NB4 (cell line): ENCODE data around the gene MICOS13.

Experiments
- DNase-seq: peaks from one replicate; pipeline ENCODE4 v3.0.0; 2010; ENCODE audit warnings: low read depth
- H3K4me3 ChIP-seq: one replicate; pipeline ENCODE4 v1.5.1; 2011; ENCODE audit warnings: mild to moderate bottlenecking, low read depth, low read length, moderate library complexity
- MAX ChIP-seq: IDR thresholded peaks from 2 replicates; pipeline ENCODE4 v1.6.1; 2011; ENCODE audit warnings: low read depth, low read length
- MYC ChIP-seq: IDR thresholded peaks from 2 replicates; pipeline ENCODE4 v1.6.1; 2011; ENCODE audit warnings: low read depth, low read length
- POLR2A ChIP-seq: IDR thresholded peaks from 2 replicates; pipeline ENCODE4 v1.6.1; 2011; ENCODE audit warnings: mild to moderate bottlenecking; ENCODE audit not compliant: insufficient read length; ENCODE audit errors: extremely low read depth
- TF ChIP-seq, protein P1 (sequence below): IDR thresholded peaks from one replicate; pipeline ENCODE4 v1.5.1; 2012; ENCODE audit warnings: low read depth, low read length

The MICOS13 gene

GRCh38 chr19:5642204-5642603, 38.1 kb downstream of the MICOS13 start:
- DNase-seq = no peak
- H3K4me3 ChIP-seq = no peak overlapping the region
- no peak for TF ChIP-seq MYC
- TF ChIP-seq, protein P1, sequence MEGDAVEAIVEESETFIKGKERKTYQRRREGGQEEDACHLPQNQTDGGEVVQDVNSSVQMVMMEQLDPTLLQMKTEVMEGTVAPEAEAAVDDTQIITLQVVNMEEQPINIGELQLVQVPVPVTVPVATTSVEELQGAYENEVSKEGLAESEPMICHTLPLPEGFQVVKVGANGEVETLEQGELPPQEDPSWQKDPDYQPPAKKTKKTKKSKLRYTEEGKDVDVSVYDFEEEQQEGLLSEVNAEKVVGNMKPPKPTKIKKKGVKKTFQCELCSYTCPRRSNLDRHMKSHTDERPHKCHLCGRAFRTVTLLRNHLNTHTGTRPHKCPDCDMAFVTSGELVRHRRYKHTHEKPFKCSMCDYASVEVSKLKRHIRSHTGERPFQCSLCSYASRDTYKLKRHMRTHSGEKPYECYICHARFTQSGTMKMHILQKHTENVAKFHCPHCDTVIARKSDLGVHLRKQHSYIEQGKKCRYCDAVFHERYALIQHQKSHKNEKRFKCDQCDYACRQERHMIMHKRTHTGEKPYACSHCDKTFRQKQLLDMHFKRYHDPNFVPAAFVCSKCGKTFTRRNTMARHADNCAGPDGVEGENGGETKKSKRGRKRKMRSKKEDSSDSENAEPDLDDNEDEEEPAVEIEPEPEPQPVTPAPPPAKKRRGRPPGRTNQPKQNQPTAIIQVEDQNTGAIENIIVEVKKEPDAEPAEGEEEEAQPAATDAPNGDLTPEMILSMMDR = no peak
- no peak for TF ChIP-seq MAX
- no peak for TF ChIP-seq POLR2A

DNA sequence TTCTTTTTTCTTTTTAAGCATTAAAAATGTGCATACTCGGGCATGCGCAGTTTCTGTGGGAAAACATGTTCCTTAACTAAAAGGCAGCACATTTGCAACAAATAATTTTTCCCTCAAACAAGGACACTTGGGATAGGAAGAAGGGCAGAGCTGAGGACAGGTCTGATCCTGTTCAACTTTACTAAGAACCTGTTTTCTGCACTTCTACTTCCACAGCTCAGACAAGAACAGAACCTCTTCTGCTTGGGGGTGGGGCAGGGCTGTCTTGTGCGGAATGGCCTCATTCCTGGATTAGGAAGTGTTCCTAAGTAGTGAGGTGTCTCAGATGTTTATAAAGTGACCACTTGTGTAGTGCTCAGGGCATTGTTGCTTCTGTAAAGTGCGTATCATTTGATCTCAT, 39.1 kb downstream of the MICOS13 start:
- no peak overlapping the region for H3K4me3 ChIP-seq
- DNase-seq = no peak
- TF ChIP-seq MYC (no peak), MAX (no peak), POLR2A (no peak)
- TF ChIP-seq, protein P1 = no peak

DNA sequence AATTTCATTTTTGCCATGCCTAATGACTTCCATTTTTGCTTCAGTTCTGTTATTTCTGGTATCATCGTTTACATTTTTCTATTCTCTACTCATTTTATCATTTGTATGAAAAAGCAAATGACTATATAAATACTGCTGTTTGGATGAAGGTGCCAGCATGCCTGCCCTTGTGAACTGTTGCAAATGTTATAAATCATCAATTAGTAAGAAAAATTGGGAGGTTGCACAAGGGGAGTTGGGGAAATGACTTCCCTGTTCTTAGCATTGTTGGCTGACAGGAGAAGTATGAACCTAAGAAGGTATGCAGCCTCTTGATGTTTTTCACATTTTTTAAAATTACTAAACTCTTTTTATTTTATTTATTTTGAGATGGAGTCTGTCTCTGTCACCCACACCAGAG, 42.3 kb downstream of the MICOS13 start:
- H3K4me3 ChIP-seq = no peak overlapping the region
- no peak for TF ChIP-seq MYC
- TF ChIP-seq POLR2A = no peak
- TF ChIP-seq, protein P1 = no peak
- no peak for TF ChIP-seq MAX
- DNase-seq = no peak

DNA sequence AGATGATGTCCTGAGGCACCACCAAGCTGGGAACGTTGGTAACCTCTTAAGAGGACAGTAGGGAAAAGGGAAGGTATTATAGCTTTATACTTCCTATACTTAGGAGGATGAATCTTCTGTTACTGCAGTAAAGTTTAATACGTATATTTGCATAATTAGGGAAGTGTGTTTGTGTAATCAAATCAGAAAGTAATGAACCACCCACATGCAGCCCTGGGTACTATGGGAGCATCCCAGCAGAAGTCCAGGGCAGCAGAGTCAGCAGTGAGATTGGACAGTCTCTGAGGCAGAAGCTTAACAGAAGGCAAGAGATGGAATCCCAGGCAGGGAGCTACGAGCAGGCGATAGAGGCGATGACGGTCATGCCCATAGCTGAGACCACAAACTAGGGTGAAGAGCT, 44.9 kb downstream of the MICOS13 start:
- no peak overlapping the region for H3K4me3 ChIP-seq
- TF ChIP-seq MAX = no peak
- TF ChIP-seq POLR2A = no peak
- TF ChIP-seq, protein P1 = no peak
- TF ChIP-seq MYC = no peak
- DNase-seq = no peak

DNA sequence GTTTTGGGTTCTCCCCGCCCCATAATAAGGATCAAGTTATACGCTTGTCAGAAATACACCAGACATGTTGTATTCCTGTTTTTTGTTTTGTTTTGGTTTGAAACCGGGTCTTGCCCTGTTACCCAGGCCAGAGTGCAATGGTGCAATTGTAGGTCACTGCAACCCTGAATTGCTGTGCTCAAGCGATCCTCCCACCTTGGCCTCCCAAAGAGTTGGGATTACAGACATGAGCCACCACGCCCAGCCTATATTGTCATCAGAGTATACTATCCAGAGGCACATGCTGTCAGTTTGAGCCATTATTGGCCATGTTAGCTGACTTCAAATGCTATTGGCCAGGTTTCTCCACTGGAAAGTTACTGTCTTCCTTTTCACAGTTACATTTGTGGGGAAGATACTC, 47.7 kb downstream of the MICOS13 start:
- no peak for DNase-seq
- H3K4me3 ChIP-seq = no peak overlapping the region
- TF ChIP-seq, protein P1 = no peak
- TF ChIP-seq POLR2A (no peak), MYC (no peak), MAX (no peak)

DNA sequence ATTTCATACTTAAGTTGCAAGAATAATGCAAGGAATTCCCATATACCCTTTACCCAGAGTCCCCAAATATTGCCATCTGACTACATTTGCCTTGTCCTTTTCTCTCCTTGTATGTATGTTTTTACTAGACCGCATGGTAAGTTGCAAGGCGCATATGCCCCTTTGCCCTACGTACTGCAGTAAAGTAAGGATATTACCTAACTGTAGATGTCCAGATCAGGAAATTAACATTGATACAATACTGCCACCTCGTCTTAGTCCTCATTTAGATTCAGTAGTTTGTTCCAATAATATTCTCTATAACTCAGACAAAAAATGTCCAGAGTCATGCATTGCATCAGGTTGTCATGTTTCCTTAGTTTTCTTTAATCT, 48.1 kb downstream of the MICOS13 start:
- TF ChIP-seq MYC = no peak
- no peak for TF ChIP-seq POLR2A
- no peak for TF ChIP-seq MAX
- TF ChIP-seq, protein P1 = no peak
- no peak for DNase-seq
- H3K4me3 ChIP-seq = no peak overlapping the region
